ENCODE measurements around the gene BHMT2.

Gene BHMT2

GRCh38 chr5:79074641-79075040, 5.1 kb downstream of the BHMT2 start:
- DNase-seq, result peak; percentile 67

DNA sequence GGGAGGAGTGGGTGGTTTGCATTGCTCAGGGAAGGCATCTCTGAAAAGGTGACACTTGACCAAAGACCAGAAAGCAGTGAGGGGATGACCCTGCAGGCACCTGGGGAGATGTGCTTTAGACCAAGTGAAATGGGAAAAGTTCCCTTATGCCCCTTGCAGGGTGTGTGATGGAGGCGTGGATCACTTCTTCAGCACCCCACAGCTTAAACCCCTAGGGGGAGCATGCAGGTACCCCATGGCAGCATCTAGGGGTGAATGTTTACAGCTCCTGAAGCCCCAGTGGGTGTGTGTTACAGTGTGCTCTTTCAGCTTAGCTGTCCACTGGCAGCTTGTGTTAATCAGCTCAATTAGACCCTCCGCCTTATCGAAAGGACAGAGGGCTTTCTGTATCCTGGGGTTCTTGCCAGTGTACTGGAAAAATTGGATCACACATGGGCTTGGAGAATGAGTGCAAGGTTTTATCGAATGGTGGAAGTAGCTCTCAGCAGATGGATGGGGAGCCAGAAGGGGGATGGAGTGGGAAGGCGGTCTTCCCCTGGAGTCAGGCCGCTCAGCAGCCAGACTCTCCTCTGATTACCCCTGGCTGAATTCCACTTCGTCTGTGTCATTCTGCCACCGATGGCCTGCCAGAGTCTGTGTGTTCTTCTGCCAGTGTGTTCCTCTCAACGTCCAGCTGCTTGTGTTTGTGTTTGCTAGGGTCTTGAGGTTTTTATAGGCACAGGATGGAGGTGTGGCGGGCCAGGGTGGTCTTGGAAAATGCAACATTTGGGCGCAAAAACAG, 6.3 kb downstream of the BHMT2 start:
- DNase-seq, result no peak

DNA sequence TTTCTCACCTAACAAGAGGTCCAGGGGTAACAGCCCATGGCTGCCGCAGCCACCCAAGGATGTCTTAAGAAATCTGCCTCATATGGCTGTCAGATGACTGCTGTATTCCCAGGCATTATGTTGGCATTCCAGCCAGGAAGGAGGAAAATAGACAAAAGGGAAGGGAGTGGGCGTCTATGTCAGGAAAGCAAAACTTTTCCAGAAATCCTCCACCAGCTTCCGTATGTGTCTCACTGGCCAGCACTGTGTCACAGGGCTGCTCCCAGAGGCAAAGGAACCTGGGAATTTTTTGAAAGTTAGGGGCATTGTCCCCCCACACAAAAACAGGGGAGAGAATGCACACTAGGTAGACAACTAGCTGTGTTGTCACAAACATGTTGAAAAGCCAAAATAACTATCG, 7.3 kb downstream of the BHMT2 start:
- no peak for DNase-seq

DNA sequence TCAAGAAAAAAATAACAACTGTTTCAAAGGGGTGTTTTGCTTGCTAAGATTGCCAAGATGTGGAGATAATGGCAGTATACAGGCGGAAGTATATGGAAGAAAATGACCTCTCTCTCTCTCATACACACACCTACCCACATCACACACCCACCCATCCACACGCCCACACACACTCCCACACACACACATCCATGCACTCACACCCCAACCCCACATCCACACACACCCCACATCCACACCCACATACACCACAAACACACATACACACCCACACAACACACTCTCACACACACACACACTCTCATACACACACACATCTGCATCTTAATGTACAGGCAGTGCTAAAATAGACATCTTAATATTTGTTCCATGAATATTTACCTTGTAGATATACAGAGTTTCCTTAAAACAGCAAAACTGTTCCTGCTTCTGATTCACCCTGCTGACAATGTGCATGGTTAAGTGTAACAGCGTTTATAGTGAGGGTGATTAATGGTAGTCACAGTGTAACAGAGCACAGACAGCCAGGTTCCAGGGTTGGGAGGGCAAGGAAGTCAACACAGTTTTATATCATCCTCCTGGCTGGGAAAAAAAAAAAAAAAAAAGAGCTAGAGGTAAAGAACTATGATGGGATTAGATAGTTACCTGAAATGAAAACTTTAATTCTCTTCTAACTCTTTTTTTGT, 8.3 kb downstream of the BHMT2 start:
- peak; percentile 26 for DNase-seq

DNA sequence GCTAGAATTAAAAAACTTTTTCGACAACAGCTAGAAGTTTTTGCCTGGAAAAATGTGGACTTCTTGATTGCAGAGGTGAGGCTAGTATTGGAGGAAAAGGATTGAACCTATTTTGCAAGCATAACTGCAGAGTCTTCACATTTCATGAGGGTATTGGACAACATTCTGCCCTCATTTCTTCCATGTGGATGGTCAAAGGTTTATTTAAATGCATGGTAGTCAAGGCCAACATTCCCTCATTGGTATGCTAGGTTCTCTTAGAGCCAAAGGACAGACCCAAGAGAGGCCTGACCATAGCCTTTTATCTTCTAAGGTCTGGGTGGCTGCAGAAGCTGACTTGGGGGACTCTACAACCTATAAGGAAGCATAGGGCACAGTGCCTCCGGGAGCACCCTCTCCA, 11.2 kb downstream of the BHMT2 start:
- DNase-seq, result no peak

DNA sequence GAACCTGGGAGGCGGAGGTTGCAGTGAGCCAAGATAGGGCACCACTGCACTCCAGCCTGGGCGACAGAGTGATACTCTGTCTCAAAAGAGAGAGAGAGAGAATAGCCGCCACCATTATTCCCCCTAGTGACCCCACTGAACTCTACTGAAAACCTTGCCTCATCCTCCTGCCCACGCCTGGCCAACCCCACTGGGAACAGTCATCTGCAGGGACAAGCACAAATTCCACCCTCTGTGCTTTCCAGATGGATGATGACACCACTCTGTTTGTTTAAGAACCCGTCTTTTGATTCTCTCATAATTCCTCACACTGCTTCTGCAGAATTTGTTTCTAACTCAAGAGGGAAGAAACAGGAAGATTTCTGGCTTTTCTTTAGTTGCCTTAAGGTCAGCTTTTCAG, 12.2 kb downstream of the BHMT2 start:
- DNase-seq, result no peak

DNA sequence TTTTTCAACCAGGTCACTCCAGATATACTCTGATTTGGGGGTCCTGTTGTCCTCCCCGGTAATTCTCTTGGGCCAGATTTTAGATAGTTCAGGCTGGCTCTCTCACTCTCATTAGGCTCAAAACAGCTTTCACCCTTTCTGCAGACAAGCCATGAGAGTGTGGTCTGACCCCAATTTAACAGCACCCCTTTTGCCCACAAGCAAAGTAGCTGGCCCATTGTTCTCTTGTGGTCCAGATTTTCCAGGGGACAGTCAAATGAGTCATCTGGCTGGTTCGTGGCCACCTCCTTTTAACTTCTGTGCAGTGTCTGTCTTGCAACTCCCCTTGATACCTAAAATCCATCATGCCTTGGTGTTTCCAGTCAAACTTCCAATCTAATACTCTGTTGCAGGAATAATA, 16.5 kb downstream of the BHMT2 start:
- no peak for DNase-seq

DNA sequence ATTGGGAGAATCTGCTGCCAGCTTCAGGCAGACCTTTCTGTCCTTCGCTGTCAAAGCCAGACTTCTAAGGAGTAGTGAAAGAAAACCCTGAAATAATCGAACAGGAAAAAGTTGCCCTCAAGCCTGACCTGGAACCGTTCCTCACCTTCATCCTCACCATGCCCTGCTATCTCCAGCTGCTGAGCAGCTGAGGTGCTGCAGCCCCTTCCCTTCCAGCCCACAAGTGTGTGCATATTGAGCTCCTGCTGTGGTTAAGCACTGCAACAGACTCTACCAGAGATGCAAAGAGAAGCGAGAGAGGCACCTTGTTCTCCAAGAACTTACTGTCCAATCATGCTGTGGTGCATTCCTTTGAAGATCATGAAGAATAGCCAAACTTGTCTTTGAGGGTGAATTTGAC, 18.9 kb downstream of the BHMT2 start:
- DNase-seq, result no peak

- no peak for DNase-seq
These were observed 21.5 kb downstream of the BHMT2 start for GRCh38 chr5:79091064-79091463.

GRCh38 chr5:79093762-79094161, 24.2 kb downstream of the BHMT2 start:
- DNase-seq, result no peak

DNA sequence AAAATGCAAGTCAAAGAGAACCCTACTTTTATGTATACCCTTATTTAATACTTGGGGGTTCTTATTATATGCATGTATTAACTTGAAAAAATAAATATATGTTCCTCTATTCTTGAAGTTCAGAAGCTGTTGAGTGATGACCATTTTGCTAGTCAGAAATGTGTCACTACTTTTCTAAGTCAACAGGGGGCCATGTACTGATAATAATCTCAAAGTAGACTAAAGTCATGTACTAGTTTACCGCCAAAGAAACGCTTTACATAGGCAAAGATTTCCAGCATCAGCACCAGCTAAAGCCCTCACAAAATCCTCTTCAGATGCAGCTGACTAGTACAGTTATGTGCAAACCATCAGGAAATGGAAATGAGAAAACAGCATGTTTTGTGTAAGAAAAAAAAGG, 36.3 kb downstream of the BHMT2 start:
- DNase-seq, result no peak

DNA sequence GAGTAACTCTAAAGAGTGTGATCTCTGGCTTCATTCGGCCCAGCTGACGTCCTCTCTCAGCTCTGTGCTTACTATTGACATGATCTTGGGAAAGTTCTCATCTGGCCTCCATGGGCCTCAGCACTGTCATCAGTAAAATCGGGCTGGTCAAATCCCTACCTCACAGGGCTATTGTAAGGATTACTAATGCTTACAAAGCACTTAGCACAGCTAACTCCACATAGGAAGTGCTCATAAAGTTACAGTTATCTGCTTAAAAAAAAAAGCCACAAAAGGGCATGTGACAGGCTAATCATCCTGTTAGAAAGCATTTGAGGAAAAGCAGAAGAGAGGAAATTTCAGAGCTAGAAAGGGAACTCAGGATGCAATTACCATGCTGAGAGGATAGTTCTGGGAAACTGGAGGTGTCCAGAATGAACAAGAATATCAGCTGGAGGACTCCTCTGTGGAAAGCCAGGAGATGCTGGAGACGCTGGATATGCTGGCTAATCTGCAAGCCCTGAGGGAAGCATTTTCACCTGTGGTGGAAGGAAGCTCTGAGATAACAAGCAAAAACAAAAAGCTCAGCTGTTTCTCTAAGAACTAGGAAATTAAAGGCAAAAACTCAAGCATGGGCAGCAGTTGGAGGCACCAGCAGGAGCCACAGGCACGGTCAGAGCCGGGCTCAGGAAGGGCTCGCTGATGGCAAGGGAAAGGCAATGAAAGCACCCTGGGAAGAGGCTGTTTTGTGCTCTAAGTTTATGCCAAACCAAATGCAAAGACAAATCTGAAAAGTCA, 37.6 kb downstream of the BHMT2 start:
- DNase-seq, result peak; percentile 11

DNA sequence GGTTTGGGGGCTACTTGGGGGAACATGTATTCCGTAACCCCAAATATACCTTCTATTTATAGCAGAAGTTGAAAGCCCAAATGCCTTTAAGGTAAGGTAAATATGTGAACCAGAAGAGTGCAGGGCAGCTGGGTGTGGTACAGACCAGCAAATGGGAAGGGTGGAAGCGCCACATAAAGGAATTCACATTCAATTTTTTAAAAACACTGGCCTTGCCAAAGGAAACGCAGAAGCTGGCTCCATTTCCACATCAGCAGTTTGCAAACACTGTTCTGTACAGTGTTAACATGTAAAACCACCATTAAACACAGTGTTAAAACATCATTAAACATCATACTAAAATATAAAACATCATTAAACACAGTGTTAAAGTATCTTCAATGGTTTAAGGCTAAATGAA, 38.5 kb downstream of the BHMT2 start:
- DNase-seq, result no peak

DNA sequence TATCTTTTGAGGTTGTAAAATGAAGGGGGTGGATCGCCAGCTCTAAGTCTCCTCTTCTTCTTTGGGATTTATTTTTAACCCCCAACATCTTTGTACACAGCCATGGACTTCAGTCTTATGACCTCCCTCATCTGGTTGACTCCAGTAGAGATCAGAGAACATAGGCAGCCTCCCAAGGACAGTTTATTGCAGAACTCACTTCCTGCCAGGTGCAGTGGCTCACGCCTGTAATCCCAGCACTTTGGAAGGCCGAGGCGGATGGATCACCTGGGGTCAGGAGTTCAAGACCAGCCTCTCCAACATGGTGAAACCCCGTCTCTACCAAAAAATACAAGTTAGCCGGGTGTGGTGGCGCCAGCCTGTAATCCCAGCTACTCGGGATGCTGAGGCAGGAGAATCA, 39.2 kb downstream of the BHMT2 start:
- no peak for DNase-seq

DNA sequence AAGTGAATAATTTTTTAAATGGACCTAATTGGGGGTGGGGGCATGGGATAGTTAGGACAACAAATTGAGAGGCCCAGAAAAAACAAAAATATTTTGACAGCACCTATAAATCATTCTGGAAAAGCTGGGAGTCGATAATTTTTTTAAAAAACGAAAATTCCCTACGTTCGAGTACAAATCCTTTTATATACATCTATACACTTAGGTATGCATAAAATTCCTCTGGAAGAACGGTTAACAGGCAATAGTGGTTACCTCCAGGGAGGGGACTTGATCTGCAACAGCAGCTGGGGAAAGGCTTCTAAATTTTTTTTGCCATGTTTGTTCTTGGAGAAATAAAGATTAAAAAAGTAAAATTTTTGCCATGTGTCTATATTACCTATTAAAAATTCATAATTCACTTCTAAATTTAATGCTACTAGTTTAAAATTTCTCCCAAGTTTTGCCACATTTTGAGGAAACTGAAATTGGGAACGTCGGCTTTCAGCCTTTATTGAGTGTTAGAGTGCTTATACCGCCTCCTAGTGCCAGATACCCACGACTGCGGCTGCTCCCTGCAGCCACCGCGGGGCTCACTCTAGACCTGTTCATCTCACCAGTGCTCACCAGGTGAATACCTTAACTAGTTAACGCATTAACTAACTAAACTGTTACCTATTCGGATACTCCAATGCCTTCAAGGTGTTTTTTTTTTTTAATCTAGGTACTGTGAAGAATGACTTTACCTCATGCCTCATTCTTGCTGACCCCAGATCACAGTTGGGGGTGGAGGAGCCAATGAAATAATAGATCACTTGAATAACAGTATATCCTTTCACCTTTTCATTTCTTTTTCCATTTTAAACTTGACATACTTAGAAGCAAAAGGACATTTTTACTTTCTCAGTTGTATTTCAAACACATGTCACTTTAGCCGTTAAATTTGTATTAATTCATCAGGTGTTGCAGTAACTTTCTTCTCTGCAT, 40.2 kb downstream of the BHMT2 start:
- no peak for DNase-seq

- DNase-seq, result no peak
These were observed 41.9 kb downstream of the BHMT2 start, which contains the start of gene BHMT for GRCh38 chr5:79111387-79111959. TSS of gene BHMT (plus strand) at chr5:79111809. CDS start at chr5:79111886, 77 bp downstream.

GRCh38 chr5:79111960-79112702, 42.6 kb downstream of the BHMT2 start:
- DNase-seq, result no peak

- DNase-seq, result no peak
These were observed 43.1 kb downstream of the BHMT2 start for GRCh38 chr5:79112703-79113058.

GRCh38 chr5:79119486-79119885, 49.9 kb downstream of the BHMT2 start:
- peak; percentile 20 for DNase-seq

- DNase-seq, result no peak
These were observed 50.7 kb downstream of the BHMT2 start for GRCh38 chr5:79120221-79120620.

DNA sequence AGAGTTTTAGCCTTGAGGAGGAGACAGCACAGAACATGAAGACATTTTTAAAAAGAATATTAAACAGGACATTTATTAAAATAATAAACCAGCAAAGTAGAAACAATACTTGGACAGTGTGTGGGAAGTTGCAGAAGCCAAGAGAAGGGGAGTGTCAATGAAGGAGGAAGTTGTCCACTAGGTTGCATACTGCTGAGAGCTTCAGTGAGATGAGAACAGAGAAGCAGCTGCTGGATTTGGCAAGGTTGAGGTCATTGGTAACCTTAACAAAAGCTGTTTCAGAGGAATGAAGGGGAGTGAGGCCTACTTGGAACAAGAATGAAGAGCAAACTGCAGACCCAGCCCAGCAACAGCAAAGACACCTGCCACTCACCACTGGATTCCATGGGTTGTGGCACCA, 53.4 kb downstream of the BHMT2 start:
- no peak for DNase-seq

DNA sequence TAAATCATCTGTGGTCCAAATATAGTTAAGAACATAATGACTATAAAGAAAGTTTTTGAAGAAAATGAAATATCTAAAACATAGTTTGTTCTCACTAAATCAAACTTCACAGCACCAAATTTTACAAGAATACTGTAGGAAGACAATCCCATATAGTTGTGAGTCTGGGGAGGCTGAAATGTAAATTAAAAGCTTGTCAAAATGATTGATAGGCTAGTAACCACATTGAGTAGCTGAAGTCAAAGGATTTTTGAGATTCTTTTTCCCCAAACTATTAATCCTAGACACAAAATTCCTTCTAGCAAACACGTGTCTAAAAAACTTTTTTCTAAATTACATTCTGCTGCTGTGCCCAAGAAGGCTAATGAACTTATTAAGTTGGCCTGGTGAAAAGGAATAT, 55.0 kb downstream of the BHMT2 start:
- DNase-seq, result peak; percentile 8
